ENCODE measurements around the gene DISC1.

Gene DISC1

DNA sequence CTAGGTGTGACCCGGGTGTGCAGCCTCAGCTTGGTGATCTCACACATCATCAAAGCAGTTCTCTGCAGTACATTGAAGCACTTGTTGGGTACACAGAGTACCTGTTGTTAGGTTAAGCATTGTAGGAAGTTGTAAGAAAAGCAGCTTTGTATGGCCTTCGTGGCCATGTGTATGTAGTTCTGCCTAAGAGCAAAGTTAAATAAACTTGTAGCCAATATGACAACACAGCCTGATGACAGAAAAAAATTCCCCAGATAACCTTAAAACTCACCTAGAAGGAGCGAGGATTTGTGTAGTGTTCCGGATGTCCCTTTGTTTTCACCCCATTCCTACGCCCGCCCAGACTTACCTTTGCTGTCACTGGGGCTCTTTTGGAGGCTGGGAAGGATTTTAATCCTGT is 48.0 kb downstream of the DISC1 start:
- DNase-seq: no peak

DNA sequence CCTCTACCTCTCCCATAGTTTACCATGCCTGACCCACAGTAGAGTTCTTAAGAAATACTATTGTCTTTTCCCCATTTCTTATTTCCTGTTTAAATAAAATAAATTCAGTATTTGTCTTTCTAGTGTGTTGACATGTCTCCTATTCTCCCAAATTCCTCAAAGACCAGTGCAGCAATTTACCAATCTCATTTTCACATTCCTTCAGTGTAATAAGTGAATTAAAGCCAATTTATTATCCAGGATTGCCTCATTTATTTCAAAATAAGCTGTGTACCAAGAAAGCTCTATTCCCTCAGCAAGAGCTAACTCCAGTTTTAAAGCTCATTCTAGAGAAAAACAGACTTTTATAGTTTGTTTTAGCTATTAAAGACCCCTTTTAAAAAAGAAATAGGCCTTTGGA is 49.9 kb downstream of the DISC1 start:
- no peak for DNase-seq

DNA sequence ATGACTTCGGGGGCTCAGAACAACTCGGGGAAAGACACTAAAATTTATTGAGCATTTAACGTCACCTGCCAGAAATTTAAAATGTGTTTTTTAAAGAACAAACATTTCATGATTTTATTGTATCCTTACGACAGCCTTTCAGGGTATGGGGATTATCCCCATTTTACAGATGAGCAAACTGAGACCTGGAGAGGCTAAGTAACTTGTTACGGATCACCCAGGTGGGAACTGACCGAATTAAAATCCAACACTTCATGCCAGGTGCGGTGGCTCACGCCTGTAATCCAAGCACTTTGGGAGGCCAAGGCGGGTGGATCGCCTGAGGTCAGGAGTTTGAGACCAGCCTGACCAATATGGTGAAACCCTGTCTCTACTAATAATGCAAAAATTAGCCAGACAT is 50.9 kb downstream of the DISC1 start:
- no peak for DNase-seq

DNA sequence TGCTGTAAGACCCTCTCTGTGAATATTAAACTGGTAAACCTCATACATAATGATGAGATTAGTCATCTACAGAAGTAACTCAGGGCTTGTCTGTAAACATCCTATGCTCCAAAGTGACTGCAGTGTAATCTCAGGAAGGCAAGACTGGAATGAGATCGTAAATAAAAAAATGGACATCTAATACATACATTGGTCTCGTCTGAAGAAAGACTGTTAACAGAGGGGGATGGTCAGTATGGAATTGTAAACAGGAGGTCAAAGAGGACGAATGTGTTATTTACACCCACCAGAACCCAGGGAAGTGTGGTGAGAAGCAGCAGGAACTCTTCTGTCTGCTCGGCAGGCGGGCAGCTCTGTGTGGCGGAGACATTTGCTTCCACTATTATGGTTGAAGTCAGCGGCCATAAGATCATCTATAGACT is 51.4 kb downstream of the DISC1 start:
- no peak for DNase-seq

DNA sequence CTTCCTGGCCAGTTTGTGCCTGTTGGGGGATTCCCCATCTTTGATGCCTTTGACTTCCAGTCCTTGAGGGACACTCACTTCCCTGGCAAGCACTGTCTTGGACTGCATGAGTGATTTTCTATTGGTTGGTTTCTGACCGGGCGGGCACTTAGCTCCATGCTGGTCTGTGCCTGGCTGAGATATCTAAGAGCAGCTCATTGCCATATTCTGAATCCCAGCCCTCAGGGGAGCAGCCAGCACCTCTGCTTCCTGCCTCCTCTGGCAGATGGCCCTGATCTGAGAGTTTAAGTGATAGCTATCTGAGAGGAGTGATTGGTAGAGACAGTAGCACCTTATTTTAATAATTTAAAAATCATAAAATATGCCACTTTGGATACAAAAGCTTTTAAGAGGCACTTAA is 52.5 kb downstream of the DISC1 start:
- DNase-seq: peak; percentile 77

DNA sequence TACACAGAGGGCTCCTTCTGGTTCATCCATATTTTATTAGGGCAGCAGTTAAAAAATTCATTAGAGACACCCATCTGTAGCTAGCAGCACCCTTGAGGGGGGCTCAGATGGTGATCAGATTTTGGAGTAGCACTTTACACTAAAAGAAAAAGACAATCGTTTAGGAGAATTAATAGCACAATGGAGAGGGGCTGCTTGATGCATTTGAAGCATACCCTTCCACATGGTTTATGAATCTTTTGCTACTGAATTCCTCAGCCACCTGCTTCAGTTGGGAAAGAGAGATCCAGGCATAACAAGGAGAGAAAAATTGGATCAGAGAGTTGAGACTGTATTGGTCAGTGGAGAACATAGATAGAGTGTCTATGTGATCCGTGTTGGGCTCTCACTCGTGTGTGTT is 54.4 kb downstream of the DISC1 start:
- DNase-seq: peak; percentile 67

- peak; percentile 62 for DNase-seq
Measured at GRCh38 chr1:231682779-231683178, 56.2 kb downstream of the DISC1 start.

DNA sequence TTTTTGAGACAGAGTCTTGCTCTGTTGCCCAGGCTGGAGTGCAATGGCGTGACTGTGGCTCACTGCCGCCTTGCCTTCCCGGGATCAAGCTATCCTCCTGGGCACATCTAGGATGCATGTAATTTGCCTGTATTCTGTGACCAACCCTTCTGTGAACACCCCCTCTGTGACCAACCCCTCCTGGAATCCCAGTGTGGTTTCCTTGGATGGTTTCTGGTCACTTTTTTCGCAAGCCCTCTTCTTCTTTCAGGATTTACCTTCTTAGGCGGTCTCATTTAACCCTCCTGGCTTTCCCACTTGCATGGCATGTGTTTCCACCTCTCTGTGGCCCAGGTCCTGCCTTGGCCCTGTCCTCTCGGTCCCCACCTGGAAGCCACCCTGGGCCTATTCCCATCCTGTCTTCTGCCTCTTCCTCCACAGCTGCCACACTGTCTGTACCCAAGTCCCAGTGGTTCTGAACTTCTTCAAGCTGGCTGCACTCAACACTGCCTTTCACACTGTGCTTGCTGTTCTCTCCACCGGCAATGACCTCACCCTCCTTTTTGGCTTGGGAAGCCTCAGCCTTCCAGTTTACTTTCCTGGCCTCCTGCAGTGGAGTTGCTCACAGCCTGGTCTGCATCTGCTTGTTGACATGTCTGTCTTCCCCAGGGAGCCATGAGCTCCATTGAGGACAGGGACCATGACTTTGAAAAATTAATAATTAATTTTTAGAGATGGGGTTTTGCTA is 57.0 kb downstream of the DISC1 start:
- peak; percentile 46 for DNase-seq

DNA sequence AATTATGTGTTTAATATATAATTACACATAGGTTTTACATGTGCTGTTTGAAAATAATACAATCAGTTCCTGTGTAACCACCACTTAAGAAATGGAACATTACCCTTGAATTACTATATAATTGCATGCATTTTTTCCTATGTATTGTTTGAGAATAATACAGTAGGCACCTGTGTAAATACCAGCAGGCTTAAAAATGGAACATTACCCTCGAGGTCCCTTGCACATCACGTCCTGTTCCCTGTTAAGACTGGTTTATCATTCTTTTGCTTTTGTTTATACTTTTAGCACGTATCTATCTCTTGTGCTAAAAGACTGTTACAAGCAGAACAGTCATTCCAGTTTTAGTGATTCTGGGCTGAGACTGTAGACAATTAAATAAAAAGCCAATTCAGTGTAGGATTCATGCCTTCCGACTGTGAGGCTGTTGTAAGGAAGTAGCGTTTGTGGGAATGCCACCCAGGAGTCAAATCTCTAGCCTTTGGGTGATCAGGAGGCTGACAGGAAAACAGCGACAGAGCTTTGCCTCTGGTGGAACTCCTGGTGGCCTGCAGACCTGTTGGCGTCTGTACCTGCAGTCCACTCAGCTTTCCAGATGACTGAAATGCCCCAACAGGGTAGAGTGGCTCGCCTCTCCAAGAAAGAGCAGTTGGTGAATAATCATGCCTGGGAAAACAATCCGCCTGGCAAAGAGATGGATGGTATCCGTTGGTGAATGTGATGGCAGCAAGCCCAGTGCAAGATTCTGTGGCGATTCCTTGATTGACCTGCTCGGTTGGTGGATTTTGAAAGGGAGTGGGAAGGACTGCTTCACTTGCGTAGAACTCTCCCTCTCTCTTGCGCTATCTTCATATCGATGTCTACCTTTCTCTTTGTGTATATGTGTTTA is 58.0 kb downstream of the DISC1 start:
- DNase-seq: no peak

DNA sequence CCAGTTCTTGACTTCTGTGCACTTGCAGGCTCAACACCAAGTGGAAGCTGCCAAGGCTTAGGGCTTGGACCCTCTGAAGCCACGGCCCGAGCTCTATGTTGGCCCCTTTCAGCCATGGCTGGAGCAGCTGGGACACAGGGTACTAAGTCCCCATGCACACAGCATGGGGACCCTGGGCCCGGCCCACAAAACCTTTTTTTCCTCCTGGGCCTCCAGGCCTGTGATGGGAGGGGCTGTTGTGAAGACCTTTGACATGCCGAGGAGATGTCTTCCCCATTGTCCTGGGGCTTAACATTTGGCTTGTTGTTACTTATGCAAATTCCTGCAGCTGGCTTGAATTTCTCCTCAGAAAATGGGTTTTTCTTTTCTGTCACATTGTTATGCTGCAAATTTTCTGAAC is 59.8 kb downstream of the DISC1 start:
- no peak for DNase-seq

DNA sequence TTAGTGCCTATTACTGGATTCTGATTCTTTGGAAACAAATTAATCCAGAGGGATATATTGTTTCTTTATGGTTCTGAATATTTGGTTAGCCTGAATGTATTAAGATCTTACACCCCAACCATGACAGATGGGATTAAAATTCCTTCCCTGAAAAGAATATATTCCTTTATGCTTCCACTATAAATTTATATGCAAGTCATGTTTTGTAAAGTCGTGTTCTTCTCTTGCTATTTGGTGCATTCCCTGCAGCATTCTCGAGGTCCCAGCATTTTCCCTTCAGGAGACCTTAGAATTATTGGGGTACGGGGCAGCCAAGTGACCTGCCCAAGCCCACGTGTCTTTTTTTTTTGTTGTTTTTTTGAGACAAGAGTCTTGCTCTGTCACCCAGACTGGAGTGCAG is 62.4 kb downstream of the DISC1 start:
- DNase-seq: no peak

DNA sequence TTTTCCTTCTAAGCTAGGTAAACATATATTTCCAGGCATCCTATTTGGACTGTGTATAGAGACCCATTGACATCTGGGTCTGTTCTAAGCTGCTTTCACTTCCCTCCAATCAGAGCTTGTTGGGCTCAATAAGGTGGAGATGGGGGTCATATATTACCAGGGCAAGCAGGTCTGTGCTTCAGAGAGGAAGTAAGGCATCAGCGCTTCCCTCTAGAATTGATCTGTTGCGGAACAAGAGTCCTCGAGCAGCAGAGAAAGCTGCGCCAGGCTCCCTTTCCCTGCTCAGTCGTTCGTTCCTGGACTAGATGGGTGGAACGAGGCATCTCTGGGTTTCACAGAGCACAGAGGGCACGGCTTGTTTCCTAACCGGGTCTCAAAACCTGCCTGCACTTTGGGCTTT is 63.5 kb downstream of the DISC1 start:
- no peak for DNase-seq

- peak; percentile 77 for DNase-seq
Measured at GRCh38 chr1:231691618-231692259, 65.1 kb downstream of the DISC1 start.

GRCh38 chr1:231693361-231694074 is 66.9 kb downstream of the DISC1 start:
- no peak for DNase-seq

- no peak for DNase-seq
Measured at GRCh38 chr1:231694075-231694431, 67.5 kb downstream of the DISC1 start.

GRCh38 chr1:231694465-231695077 is 68.0 kb downstream of the DISC1 start:
- no peak for DNase-seq

DNA sequence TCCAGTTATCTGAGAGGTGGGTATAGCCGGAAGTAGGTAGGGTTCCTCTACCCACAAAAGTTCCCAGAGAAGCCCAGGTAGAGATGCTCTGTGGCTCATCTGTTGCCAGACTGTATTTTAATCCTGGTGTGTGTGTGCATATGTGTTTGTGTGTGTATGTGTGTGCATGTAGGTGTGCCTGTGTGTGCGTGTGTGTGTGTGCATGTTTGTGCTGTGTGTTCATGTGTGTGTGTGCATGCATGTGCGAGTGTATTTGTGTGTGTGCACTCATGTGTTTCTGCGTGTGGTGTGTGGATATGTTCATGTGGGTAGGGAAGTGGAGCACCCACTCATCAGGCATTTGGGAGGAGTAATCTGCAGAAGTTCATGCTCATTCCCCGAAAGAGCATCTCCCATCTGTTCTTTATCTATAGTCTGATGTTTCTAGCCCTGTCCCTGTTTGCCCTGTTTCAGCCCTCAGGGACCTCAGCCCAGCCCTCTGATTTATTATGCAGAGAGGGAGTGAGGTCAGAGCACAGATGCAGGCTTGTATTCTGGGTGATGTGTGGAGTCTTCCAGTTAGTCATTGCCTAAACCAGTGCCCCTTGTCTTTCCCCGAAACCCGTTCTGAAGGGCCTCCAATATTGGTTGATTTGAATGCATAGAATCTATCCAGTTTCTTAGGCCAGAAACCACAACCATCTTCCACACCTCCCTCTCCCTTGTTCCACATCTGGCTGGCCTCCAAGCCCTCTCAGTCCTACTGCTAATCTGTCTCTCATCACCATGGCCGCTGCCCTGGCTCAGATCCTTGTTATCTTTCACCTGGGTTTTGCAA is 69.1 kb downstream of the DISC1 start:
- DNase-seq: no peak

- DNase-seq: no peak
Measured at GRCh38 chr1:231699784-231700183, 73.2 kb downstream of the DISC1 start.

DNA sequence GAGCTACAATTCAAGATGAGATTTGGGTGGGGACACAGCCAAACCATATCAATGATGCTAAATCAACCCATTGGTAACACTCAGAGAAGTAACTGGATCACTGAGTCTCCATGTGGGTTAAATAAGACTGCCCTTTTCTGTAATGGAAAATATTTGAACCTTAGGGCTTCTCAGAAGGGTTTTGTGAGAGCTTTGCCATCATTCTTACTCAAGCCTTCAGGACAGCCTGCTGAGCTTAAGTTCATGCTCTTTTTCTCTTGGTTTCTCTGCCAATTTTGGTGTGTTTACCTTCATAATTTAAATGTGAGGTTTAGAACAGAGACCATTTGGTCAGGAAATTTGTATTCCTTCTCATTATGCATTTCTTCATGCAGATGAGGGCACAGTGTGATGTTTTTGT is 74.7 kb downstream of the DISC1 start:
- no peak for DNase-seq

GRCh38 chr1:231702331-231702730 is 75.7 kb downstream of the DISC1 start:
- DNase-seq: no peak

- no peak for DNase-seq
Measured at GRCh38 chr1:231702804-231703203, 76.2 kb downstream of the DISC1 start.

All from eye (tissue), 1 donor.